ENCODE results near the gene FNDC3A. TPM values are rescaled to one million over a fixed set of nuclear protein-coding genes. Genes with fewer than 3 reads are reported as not detected.

The FNDC3A gene

GRCh38 chr13:49254007-49254406 lies 278.3 kb downstream of the FNDC3A start:
- Histone ChIP-seq H3K23ac (ENCODE audit: low read length in 2 of 2) (no peak overlapping the region), H3K9ac (ENCODE audit: low read length) (no peak overlapping the region), H3K79me1 (replicated peaks; ENCODE audit: low read length, poor library complexity, severe bottlenecking) (peaks cover 15% of the 10 kb centered on the region), H2AK5ac (ENCODE audit: low read length, severe bottlenecking) (no peak overlapping the region), H3K4ac (ENCODE audit: low read depth in 1 of 2, low read length in 2 of 2) (no peak overlapping the region), H3K4me3 (ENCODE audit: insufficient read depth in 1 of 2, low read depth in 1 of 2, low read length in 2 of 2) (no peak overlapping the region), H2BK5ac (ENCODE audit: low read depth, low read length, poor library complexity, severe bottlenecking) (no peak overlapping the region), H3K4me2 (ENCODE audit: low read length, poor library complexity, severe bottlenecking) (no peak overlapping the region), H2BK120ac (ENCODE audit: low read depth, low read length) (no peak overlapping the region), H2AFZ (ENCODE audit: low read depth, low read length) (no peak overlapping the region), H4K91ac (ENCODE audit: low read length) (no peak overlapping the region), H3K4me1 (ENCODE audit: control insufficient read depth, insufficient read depth, low read depth, low read length) (no peaks in the 10 kb centered on the region), H3K9me3 (ENCODE audit: control insufficient read depth, low read length) (no peaks in the 10 kb centered on the region), H2BK12ac (ENCODE audit: low read length in 2 of 2) (no peak overlapping the region), H3K27me3 (ENCODE audit: control insufficient read depth in 1 of 2, insufficient read depth in 1 of 2, low read length in 2 of 2) (no peaks in the 10 kb centered on the region), H3K18ac (ENCODE audit: low read depth in 1 of 2, low read length in 2 of 2) (no peak overlapping the region), H4K8ac (ENCODE audit: low read length) (no peak overlapping the region), H2BK15ac (ENCODE audit: low read depth, poor library complexity, severe bottlenecking) (no peak overlapping the region), H3K27ac (ENCODE audit: low read length, poor library complexity, severe bottlenecking) (no peak overlapping the region), H3K14ac (ENCODE audit: low read length in 2 of 2) (no peak overlapping the region), H3K36me3 (ENCODE audit: control insufficient read depth in 1 of 2, insufficient read depth in 2 of 2, low read depth in 1 of 2, low read length in 2 of 2) (peaks cover 7 to 44% of the 10 kb centered on the region in 2 experiments)
- no peak for DNase-seq
- 75% methylated on average over 1 of the region's 1 CpG for WGBS

GRCh38 chr13:49256841-49257240 lies 281.1 kb downstream of the FNDC3A start:
- Histone ChIP-seq H2BK12ac (ENCODE audit: low read length in 2 of 2) (no peak overlapping the region), H3K4me2 (ENCODE audit: low read length, poor library complexity, severe bottlenecking) (no peak overlapping the region), H3K18ac (ENCODE audit: low read depth in 1 of 2, low read length in 2 of 2) (no peak overlapping the region), H3K27me3 (ENCODE audit: control insufficient read depth in 1 of 2, insufficient read depth in 1 of 2, low read length in 2 of 2) (no peaks in the 10 kb centered on the region), H2AK5ac (ENCODE audit: low read length, severe bottlenecking) (no peak overlapping the region), H3K4ac (ENCODE audit: low read depth in 1 of 2, low read length in 2 of 2) (no peak overlapping the region), H3K4me1 (ENCODE audit: control insufficient read depth, insufficient read depth, low read depth, low read length) (no peaks in the 10 kb centered on the region), H4K8ac (ENCODE audit: low read length) (no peak overlapping the region), H3K36me3 (ENCODE audit: control insufficient read depth in 1 of 2, insufficient read depth in 2 of 2, low read depth in 1 of 2, low read length in 2 of 2) (peaks cover 9 to 60% of the 10 kb centered on the region in 2 experiments), H4K91ac (ENCODE audit: low read length) (no peak overlapping the region), H3K9me3 (ENCODE audit: control insufficient read depth, low read length) (no peaks in the 10 kb centered on the region), H3K79me1 (replicated peaks; ENCODE audit: low read length, poor library complexity, severe bottlenecking) (peaks cover 5% of the 10 kb centered on the region), H3K23ac (ENCODE audit: low read length in 2 of 2) (no peak overlapping the region), H3K4me3 (ENCODE audit: insufficient read depth in 1 of 2, low read depth in 1 of 2, low read length in 2 of 2) (no peak overlapping the region), H2BK5ac (ENCODE audit: low read depth, low read length, poor library complexity, severe bottlenecking) (no peak overlapping the region), H2BK120ac (ENCODE audit: low read depth, low read length) (no peak overlapping the region), H3K14ac (ENCODE audit: low read length in 2 of 2) (no peak overlapping the region), H3K27ac (ENCODE audit: low read length, poor library complexity, severe bottlenecking) (no peak overlapping the region), H2AFZ (ENCODE audit: low read depth, low read length) (no peak overlapping the region), H2BK15ac (ENCODE audit: low read depth, poor library complexity, severe bottlenecking) (no peak overlapping the region), H3K9ac (ENCODE audit: low read length) (peak overlapping the region; percentile 82)
- no peak for DNase-seq
- 94% methylated on average over 2 of the region's 2 CpGs for WGBS

GRCh38 chr13:49258089-49258796 lies 282.5 kb downstream of the FNDC3A start:
- Histone ChIP-seq H3K27ac (ENCODE audit: low read length, poor library complexity, severe bottlenecking) (no peak overlapping the region), H3K36me3 (ENCODE audit: control insufficient read depth in 1 of 2, insufficient read depth in 2 of 2, low read depth in 1 of 2, low read length in 2 of 2) (peaks cover 12 to 63% of the 10 kb centered on the region in 2 experiments), H3K4me1 (ENCODE audit: control insufficient read depth, insufficient read depth, low read depth, low read length) (no peaks in the 10 kb centered on the region), H2BK5ac (ENCODE audit: low read depth, low read length, poor library complexity, severe bottlenecking) (no peak overlapping the region), H3K4ac (ENCODE audit: low read depth in 1 of 2, low read length in 2 of 2) (no peak overlapping the region), H2AFZ (ENCODE audit: low read depth, low read length) (no peak overlapping the region), H4K91ac (ENCODE audit: low read length) (no peak overlapping the region), H2BK12ac (ENCODE audit: low read length in 2 of 2) (no peak overlapping the region), H3K14ac (ENCODE audit: low read length in 2 of 2) (no peak overlapping the region), H3K79me1 (replicated peaks; ENCODE audit: low read length, poor library complexity, severe bottlenecking) (peaks cover 2% of the 10 kb centered on the region), H4K8ac (ENCODE audit: low read length) (no peak overlapping the region), H3K18ac (ENCODE audit: low read depth in 1 of 2, low read length in 2 of 2) (no peak overlapping the region), H3K9ac (ENCODE audit: low read length) (peak overlapping the region; percentile 82), H3K4me3 (ENCODE audit: insufficient read depth in 1 of 2, low read depth in 1 of 2, low read length in 2 of 2) (peak overlapping the region in 1 of 2 experiments; percentile 71), H3K4me2 (ENCODE audit: low read length, poor library complexity, severe bottlenecking) (no peak overlapping the region), H3K9me3 (ENCODE audit: control insufficient read depth, low read length) (no peaks in the 10 kb centered on the region), H2AK5ac (ENCODE audit: low read length, severe bottlenecking) (no peak overlapping the region), H3K23ac (ENCODE audit: low read length in 2 of 2) (no peak overlapping the region), H2BK120ac (ENCODE audit: low read depth, low read length) (no peak overlapping the region), H2BK15ac (ENCODE audit: low read depth, poor library complexity, severe bottlenecking) (no peak overlapping the region), H3K27me3 (ENCODE audit: control insufficient read depth in 1 of 2, insufficient read depth in 1 of 2, low read length in 2 of 2) (no peaks in the 10 kb centered on the region)
- DNase-seq, result no peak
- WGBS, result 100% methylated on average over 3 of the region's 3 CpGs

Small RNA genes lying within 50 kb of the gene (small RNA-seq; reads per million reads assigned to genes)
- not detected for gene COX7CP1 (ENCODE audit: low read depth)
- not detected for gene RNU6-60P (ENCODE audit: low read depth)
- not detected for gene RNY3P2 (ENCODE audit: low read depth)

All from mesenchymal stem cell (in vitro differentiated cells and primary cell).